Trophoblast cell (in vitro differentiated cells and primary cell): ENCODE measurements around the gene BCAS4.

Source experiments
- DNase-seq, 2 donors: peaks; one replicate each; pipeline ENCODE4 v3.0.0-alpha.2; 2016
- H2AFZ ChIP-seq: 2 replicates; pipeline ENCODE4 v1.6.1; 2013; ENCODE audit warnings: low read length, moderate library complexity, mild to moderate bottlenecking; ENCODE audit not compliant: insufficient read depth, poor library complexity
- H2AK5ac ChIP-seq: 2 replicates; pipeline ENCODE4 v1.6.1; 2013; ENCODE audit warnings: mild to moderate bottlenecking, low read length
- H2BK120ac ChIP-seq: 2 replicates; pipeline ENCODE4 v1.6.1; 2013; ENCODE audit warnings: low read length, mild to moderate bottlenecking, moderate library complexity; ENCODE audit not compliant: insufficient read depth, poor library complexity
- H2BK12ac ChIP-seq: 2 replicates; pipeline ENCODE4 v1.6.1; 2013; ENCODE audit warnings: mild to moderate bottlenecking, low read length, moderate library complexity
- H2BK5ac ChIP-seq: 2 replicates; pipeline ENCODE4 v1.6.1; 2013; ENCODE audit warnings: low read length, low read depth, moderate library complexity, mild to moderate bottlenecking; ENCODE audit not compliant: poor library complexity
- H3K14ac ChIP-seq: 2 replicates; pipeline ENCODE4 v1.6.1; 2013; ENCODE audit warnings: mild to moderate bottlenecking, low read length
- H3K18ac ChIP-seq: 2 replicates; pipeline ENCODE4 v1.6.1; 2013; ENCODE audit warnings: mild to moderate bottlenecking, low read length
- H3K23ac ChIP-seq: 2 replicates; pipeline ENCODE4 v1.6.1; 2013; ENCODE audit warnings: low read length
- H3K27ac ChIP-seq: 2 replicates; pipeline ENCODE4 v1.5.1; 2013; ENCODE audit warnings: low read depth, mild to moderate bottlenecking, inconsistent platforms, low read length, moderate library complexity
- H3K27me3 ChIP-seq: 2 replicates; pipeline ENCODE4 v1.6.1; 2013; ENCODE audit warnings: inconsistent platforms, mild to moderate bottlenecking, low read length, moderate library complexity; ENCODE audit not compliant: insufficient read depth
- H3K36me3 ChIP-seq, 2 experiments: 1 replicate in 1 of 2; 2 replicates in 1 of 2; pipeline ENCODE4 v1.6.1; 2013; ENCODE audit warnings: low read length in 2 of 2, mild to moderate bottlenecking in 2 of 2, moderate library complexity in 1 of 2; ENCODE audit not compliant: insufficient read depth in 2 of 2, control insufficient read depth in 1 of 2
- H3K4ac ChIP-seq: 2 replicates; pipeline ENCODE4 v1.6.1; 2013; ENCODE audit warnings: low read depth, mild to moderate bottlenecking, low read length, moderate library complexity
- H3K4me1 ChIP-seq, 2 experiments: 1 replicate in 1 of 2; 2 replicates in 1 of 2; pipeline ENCODE4 v1.6.1; 2013; ENCODE audit warnings: low read length in 2 of 2, mild to moderate bottlenecking in 2 of 2, moderate library complexity in 1 of 2; ENCODE audit not compliant: insufficient read depth in 2 of 2, control insufficient read depth in 1 of 2
- H3K4me2 ChIP-seq: 2 replicates; pipeline ENCODE4 v1.6.1; 2013; ENCODE audit warnings: inconsistent platforms, mild to moderate bottlenecking, low read length, moderate library complexity
- H3K4me3 ChIP-seq: 2 replicates; pipeline ENCODE4 v1.5.1; 2013; ENCODE audit warnings: mild to moderate bottlenecking, low read depth, low read length, inconsistent platforms
- H3K79me1 ChIP-seq: one replicate; pipeline ENCODE4 v1.6.1; 2013; ENCODE audit warnings: low read length
- H3K79me2 ChIP-seq: 2 replicates; pipeline ENCODE4 v1.6.1; 2013; ENCODE audit warnings: low read length, mild to moderate bottlenecking; ENCODE audit not compliant: control insufficient read depth, insufficient read depth, poor library complexity
- H3K9ac ChIP-seq: 2 replicates; pipeline ENCODE4 v1.6.1; 2013; ENCODE audit warnings: mild to moderate bottlenecking, low read length
- H3K9me3 ChIP-seq: 2 replicates; pipeline ENCODE4 v1.6.1; 2013; ENCODE audit warnings: low read depth, mild to moderate bottlenecking, control low read depth, inconsistent platforms, low read length; ENCODE audit not compliant: insufficient read depth
- H4K12ac ChIP-seq: 2 replicates; pipeline ENCODE4 v1.6.1; 2013; ENCODE audit warnings: low read depth, mild to moderate bottlenecking, low read length, moderate library complexity
- H4K8ac ChIP-seq: 2 replicates; pipeline ENCODE4 v1.6.1; 2013; ENCODE audit warnings: low read depth, mild to moderate bottlenecking, low read length, moderate library complexity
- H4K91ac ChIP-seq: one replicate; pipeline ENCODE4 v1.6.1; 2013; ENCODE audit warnings: low read depth, mild to moderate bottlenecking, low read length, moderate library complexity
- WGBS: extraction: QIAGEN DNeasy Blood & Tissue Kit; methylation state at CpG from one replicate; pipeline ENCODE4 v1.1.7; 2013; ENCODE audit warnings: missing lambda C conversion rate; ENCODE audit not compliant: insufficient read length, insufficient coverage; ENCODE audit errors: extremely low coverage; 5-methylcytosine and 5-hydroxymethylcytosine counted together

The BCAS4 gene

GRCh38 chr20:50866036-50866685 is 71.3 kb downstream of the BCAS4 start:
- Histone ChIP-seq H3K79me1 (peaks cover 10% of the 10 kb centered on the region), H3K23ac (no peak overlapping the region), H3K4me2 (no peak overlapping the region), H3K18ac (no peak overlapping the region), H4K91ac (no peak overlapping the region), H2AK5ac (no peak overlapping the region), H3K36me3 (no peaks in the 10 kb centered on the region), H3K4ac (no peak overlapping the region), H3K14ac (no peak overlapping the region), H3K27ac (no peak overlapping the region), H4K12ac (no peak overlapping the region), H3K79me2 (peaks cover 4% of the 10 kb centered on the region), H4K8ac (no peak overlapping the region), H2BK12ac (no peak overlapping the region), H2BK120ac (no peak overlapping the region), H3K4me1 (peaks cover 10 to 16% of the 10 kb centered on the region in 2 experiments), H2AFZ (no peak overlapping the region), H3K9ac (no peak overlapping the region), H2BK5ac (no peak overlapping the region), H3K9me3 (no peaks in the 10 kb centered on the region), H3K27me3 (no peaks in the 10 kb centered on the region), H3K4me3 (no peak overlapping the region)
- WGBS, result no CpG with 5 or more reads among the region's 12 CpGs
- no peak for DNase-seq

- no peak overlapping the region for H3K23ac ChIP-seq
- peaks cover 14 to 20% of the 10 kb centered on the region in 2 experiments for H3K4me1 ChIP-seq
- H4K8ac ChIP-seq, result no peak overlapping the region
- no peak overlapping the region for H2BK12ac ChIP-seq
- no peak overlapping the region for H3K4ac ChIP-seq
- H3K9me3 ChIP-seq, result no peaks in the 10 kb centered on the region
- H3K79me2 ChIP-seq, result peaks cover 4% of the 10 kb centered on the region
- no peak overlapping the region for H3K27ac ChIP-seq
- WGBS, result no CpG with 5 or more reads among the region's 9 CpGs
- no peak overlapping the region for H2AFZ ChIP-seq
- H2BK5ac ChIP-seq, result no peak overlapping the region
- H3K9ac ChIP-seq, result no peak overlapping the region
- no peak overlapping the region for H3K18ac ChIP-seq
- no peak overlapping the region for H3K14ac ChIP-seq
- H4K12ac ChIP-seq, result no peak overlapping the region
- no peaks in the 10 kb centered on the region for H3K36me3 ChIP-seq
- no peak overlapping the region for H3K4me3 ChIP-seq
- H3K79me1 ChIP-seq, result peaks cover 14% of the 10 kb centered on the region
- no peak overlapping the region for H2BK120ac ChIP-seq
- H4K91ac ChIP-seq, result no peak overlapping the region
- no peak overlapping the region for H3K4me2 ChIP-seq
- no peak overlapping the region for H2AK5ac ChIP-seq
- DNase-seq, result no peak
- no peaks in the 10 kb centered on the region for H3K27me3 ChIP-seq
Measured at GRCh38 chr20:50866831-50867230, 72.0 kb downstream of the BCAS4 start.

- Histone ChIP-seq H2AK5ac (no peak overlapping the region), H3K27me3 (no peaks in the 10 kb centered on the region), H3K14ac (no peak overlapping the region), H3K36me3 (no peaks in the 10 kb centered on the region), H3K79me1 (peaks cover 16% of the 10 kb centered on the region), H3K4ac (no peak overlapping the region), H3K79me2 (peaks cover 4% of the 10 kb centered on the region), H3K4me1 (peaks cover 19 to 24% of the 10 kb centered on the region in 2 experiments), H3K4me3 (no peak overlapping the region), H2BK5ac (no peak overlapping the region), H4K91ac (no peak overlapping the region), H4K12ac (no peak overlapping the region), H4K8ac (no peak overlapping the region), H2AFZ (no peak overlapping the region), H3K4me2 (no peak overlapping the region), H2BK12ac (no peak overlapping the region), H3K9ac (no peak overlapping the region), H2BK120ac (no peak overlapping the region), H3K27ac (no peak overlapping the region), H3K23ac (peak overlapping the region; percentile 35), H3K9me3 (no peaks in the 10 kb centered on the region), H3K18ac (no peak overlapping the region)
- no CpG with 5 or more reads among the region's 6 CpGs for WGBS
- no peak for DNase-seq
Measured at GRCh38 chr20:50867805-50868204, 72.9 kb downstream of the BCAS4 start.

GRCh38 chr20:50868509-50869495 is 73.9 kb downstream of the BCAS4 start:
- Histone ChIP-seq H3K23ac (no peak overlapping the region), H3K9ac (no peak overlapping the region), H3K9me3 (peaks cover 2% of the 10 kb centered on the region), H2BK120ac (no peak overlapping the region), H3K14ac (no peak overlapping the region), H3K4me3 (no peak overlapping the region), H3K79me2 (peaks cover 4% of the 10 kb centered on the region), H3K36me3 (no peaks in the 10 kb centered on the region), H3K4me1 (peaks cover 22 to 34% of the 10 kb centered on the region in 2 experiments), H2AK5ac (peak overlapping the region; percentile 75), H2AFZ (no peak overlapping the region), H4K12ac (no peak overlapping the region), H2BK12ac (peak overlapping the region; percentile 29), H3K27ac (no peak overlapping the region), H3K18ac (peak overlapping the region; percentile 48), H4K8ac (no peak overlapping the region), H3K4me2 (no peak overlapping the region), H3K79me1 (peaks cover 16% of the 10 kb centered on the region), H3K4ac (no peak overlapping the region), H3K27me3 (no peaks in the 10 kb centered on the region), H4K91ac (peak overlapping the region; percentile 52), H2BK5ac (no peak overlapping the region)
- WGBS, result no CpG with 5 or more reads among the region's 11 CpGs
- no peak for DNase-seq
